GM18858 (cell line): ENCODE results near the gene MYL3.

ENCODE experiments used
- ATAC-seq: cut with Tn5 transposase; IDR thresholded peaks from one replicate; pipeline ENCODE4 v1.9.1; 2021; ENCODE audit not compliant: unreplicated experiment

MYL3 gene

GRCh38 chr3:46851364-46852333 lies 11.6 kb downstream of the MYL3 start:
- no peak for ATAC-seq

GRCh38 chr3:46850468-46850779 lies 12.8 kb downstream of the MYL3 start:
- no peak for ATAC-seq

DNA sequence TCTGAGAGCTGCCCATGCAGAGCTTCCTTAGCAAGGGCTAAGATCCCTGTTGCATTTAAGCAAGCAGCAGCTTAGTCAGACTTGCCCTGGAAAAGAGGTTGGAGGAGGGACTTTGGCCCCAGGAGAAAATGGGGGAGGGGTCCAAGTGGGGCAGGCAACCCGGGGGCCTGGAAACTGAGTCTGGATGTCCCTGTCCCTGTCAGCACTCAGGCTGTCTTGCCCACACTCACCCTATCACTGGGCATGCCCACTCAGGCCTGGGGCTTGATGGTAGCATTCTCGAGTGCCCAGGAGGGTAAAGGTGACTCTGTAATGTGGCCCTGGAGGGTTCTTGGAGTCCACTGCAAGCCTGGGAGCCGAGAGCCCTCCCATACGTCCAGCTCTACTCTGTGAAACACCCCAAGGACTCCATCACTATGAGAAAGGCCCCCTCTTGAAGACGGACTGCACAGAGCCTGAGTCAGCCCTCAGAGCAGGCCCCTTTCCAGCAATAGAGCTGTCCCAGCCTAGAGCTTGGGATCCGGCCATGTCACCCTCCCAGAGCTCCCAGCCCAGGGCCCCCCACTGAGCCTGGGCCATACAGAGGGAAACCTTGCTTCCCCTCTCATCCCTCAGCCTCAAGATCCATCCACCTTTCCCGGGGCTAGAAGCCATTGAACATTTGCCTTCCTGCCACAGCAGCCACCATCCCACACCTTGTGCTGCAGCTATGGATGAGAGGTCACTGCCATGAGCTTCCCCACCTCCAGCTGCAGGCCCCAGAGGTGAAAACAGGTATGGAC lies 13.4 kb downstream of the MYL3 start:
- no peak for ATAC-seq

DNA sequence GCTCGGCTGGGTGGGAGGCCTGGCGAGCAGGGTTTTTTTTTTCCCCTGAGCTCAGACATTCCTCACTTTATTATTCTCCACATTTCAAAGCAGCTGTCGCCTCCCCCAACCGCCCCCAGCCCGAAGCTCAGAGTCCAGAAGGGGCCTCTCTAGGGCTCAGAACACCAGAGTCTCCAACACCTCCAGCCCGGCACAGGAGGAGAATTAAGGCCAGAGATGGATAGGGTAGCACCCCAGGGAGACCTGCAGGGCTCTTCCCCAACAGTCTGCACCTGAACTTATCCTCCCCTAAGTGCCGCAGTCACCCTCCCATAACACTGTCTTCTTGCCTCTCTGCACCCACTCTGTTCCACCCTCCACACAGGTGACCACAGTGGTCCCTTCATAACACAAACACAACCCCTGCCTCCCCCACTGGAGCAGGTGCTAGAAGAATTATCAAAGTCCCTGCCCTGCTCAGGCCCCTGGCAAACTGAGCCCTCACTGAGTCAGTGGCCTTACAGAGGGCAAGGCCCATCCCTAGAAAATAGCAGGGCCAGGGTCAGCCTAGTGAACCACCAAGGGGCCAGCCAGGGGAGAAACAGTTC lies 14.1 kb downstream of the MYL3 start:
- no peak for ATAC-seq

DNA sequence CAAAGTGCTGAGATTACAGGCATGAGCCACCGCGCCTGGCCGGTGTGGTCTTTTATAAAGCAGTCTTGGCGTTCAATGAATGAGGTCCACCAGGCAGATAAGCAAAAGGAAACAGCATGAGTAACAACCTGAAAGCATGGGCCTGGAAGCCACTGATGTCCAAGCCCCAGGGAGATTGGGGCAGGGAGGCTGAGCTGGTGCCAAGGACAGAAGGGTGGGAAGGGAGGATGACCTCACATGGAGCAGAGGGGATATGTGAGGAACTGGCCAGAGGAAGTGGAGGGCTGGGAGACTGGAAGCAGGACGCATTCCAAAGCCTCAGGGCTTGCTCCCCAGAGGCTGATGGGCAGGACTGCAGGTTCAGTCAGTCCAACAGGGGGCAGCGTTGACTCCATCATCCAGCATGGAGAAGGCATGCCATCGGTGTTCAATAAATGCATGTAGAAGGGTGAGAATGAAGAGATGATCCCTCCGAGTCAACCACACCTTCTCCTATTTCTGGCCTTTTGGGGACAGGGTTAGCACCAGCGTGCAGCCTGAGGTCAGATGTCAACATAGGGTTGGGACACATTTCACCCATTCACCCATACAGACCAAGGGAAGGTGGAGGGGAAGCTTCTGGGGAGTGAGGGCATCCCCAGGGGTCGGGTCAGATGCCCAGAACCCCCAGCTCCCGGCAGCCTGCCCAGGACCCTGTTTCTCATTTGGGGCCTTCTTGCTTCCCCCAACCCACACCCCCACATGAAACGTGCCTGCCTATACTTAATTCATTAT lies 14.8 kb downstream of the MYL3 start:
- ATAC-seq = no peak

- ATAC-seq = no peak
These were observed 15.5 kb downstream of the MYL3 start for GRCh38 chr3:46847744-46848143.

- no peak for ATAC-seq
These were observed 16.4 kb downstream of the MYL3 start for GRCh38 chr3:46846624-46847542.

DNA sequence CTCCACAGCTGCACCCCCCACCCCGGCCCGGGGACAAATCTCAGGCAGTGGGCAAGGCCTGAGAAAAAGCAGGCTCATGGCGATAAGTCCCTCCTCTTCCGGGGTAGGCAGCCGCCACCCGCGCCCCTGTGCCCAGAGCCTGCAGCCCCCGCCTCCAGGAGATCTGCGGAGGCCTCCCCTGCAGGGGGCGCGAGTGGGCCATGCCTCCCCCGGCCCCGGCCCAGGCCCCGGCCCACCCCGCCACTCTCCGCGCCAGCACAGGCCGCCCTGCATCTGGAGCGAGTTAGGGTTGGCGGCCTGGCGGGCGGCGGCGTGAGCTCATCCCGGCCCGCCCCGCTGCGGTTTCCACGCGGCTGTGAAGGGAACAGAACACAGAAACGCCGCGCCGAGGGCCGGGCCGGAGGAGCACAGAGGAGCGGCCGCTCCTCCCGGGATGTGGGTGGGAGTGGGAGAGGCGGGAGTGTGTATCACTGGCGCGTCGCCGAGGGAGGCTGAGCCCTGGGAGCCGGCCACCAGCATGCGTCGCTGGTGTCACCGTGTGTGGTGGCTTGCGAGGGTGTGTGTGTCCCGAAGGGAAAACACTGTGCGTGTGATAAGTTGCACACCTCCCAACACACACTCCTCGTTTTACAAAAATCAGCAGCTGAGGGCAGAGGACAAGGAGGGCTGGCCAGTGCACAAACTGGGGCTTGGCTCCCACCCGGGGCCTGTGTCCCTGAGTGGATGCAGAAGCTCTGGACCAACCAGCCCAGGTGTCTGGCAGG lies 17.2 kb downstream of the MYL3 start:
- peak; percentile 63 for ATAC-seq

- no peak for ATAC-seq
These were observed 17.8 kb downstream of the MYL3 start for GRCh38 chr3:46845397-46845859.

DNA sequence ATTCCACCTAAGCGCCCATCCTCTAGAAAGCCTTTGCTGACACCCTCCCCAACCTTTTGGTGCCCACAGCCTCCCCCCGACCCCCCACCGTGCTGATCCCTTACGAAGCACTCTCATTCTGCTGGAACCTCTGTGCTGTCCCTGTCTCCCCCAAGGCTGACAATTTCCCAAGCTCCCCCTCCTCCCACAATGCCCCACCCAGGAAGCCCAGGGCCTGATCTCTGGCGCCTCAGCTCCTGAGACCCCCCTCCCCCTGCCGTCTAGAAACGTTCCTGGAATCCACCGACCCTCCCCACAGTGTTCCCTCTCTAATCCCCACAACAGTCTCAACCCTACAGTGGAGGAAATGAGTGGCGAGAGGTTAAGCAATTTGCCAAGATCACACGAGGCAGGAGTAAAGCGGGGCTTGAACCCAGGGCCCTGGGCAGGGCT lies 18.3 kb downstream of the MYL3 start:
- ATAC-seq = no peak

DNA sequence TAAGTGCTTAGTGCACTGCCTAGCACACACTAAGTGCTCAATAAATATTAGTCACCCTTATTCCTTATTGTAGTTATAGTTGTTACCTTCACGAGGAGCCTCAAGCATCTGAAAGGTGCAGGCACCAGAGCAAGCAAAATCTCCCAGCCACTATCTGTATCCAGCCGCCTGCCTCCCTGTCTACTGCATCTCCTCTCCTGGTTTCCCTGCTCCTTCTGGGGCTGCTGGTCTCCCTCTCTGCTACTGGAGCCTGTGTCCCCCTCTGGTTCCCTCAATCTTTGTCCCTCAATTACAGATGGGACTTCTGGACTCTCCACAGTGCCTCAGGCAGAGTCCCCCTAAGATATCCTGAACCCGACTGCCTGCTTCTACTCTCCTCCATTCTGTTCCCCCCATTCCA lies 18.8 kb downstream of the MYL3 start:
- no peak for ATAC-seq

GRCh38 chr3:46843508-46843907 lies 19.7 kb downstream of the MYL3 start:
- ATAC-seq = no peak

GRCh38 chr3:46840491-46840890 lies 22.8 kb downstream of the MYL3 start:
- no peak for ATAC-seq

DNA sequence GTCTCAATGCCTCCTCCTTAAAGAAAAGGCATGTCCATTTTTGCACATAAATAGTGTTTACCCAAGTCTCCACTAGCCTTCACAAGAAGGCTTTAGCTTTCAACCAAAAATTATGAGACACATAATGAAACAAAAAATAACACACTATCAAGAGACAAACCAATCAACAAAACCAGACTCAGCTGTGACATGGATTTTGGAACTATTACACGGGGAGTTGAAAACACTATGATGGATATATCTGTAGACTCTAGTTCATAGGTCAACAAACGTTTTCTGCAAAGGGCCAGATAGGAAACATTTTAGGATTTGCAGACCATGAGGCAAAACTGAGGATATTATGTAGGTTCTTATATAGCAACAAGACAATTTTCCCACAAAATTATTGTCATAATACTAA lies 24.9 kb downstream of the MYL3 start:
- no peak for ATAC-seq

- ATAC-seq = no peak
These were observed 27.8 kb downstream of the MYL3 start for GRCh38 chr3:46835491-46835890.

DNA sequence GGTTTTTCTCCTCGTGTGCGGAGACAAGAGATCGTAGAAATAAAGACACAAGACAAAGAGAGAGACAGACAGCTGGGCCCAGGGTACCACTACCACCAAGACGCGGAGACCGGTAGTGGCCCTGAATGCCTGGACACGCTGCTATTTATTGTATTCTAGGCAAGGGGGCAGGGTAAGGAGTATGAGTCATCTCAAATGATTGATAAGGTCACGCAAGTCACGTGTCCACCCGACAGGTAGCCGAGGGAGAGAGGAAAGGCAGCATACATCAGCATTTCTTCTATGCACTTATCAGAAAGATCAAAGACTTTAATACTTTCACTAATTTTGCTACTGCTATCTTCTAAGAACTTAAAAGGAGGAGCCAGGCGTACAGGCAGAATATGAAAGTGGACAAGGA lies 28.2 kb downstream of the MYL3 start:
- ATAC-seq = no peak

DNA sequence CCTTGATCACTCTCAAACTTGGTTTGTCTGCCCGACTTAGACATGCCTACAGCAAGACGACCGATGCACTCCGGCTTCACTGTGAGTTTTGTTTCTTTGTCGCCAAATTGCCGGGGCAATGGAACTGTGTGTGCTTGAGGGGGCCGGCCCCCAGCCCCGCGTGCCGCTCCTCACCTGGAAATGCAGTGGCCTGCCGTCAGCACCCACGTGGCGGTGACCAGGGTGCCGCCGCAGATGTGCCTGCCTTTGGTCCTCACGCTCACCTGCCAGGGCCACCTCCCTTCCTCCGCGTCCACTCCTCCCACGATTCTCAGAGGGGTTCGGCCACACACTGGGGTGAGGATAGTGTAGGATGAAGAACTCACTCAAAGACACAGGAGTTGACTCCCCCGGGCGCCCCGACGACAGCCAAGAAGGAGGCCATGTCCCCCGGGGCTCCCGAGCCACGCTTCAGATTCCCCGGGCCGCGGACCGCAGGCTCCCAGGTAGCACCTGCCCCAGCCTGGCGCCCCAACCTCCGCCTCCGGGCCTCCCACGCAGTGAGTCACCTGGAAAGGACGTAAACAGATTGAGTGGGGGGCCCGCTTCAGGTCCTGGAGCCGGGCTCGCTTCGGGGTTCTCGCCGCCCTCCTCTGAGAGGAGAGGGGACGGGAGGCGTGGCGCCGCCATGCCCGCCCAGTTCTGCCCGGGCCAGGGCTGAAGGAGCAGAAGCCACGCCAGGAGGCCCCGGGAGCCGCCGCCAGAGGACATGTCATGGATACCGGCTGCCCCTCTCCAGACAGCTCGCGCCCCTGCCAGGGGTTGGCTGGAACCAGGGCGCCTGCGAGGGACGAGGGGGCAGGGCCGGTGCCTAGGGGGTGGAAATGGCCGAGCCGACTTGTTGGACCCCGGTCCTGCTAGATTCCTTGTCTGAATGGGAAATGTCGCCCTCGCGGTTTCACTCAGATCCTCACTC lies 29.6 kb downstream of the MYL3 start:
- ATAC-seq = no peak

DNA sequence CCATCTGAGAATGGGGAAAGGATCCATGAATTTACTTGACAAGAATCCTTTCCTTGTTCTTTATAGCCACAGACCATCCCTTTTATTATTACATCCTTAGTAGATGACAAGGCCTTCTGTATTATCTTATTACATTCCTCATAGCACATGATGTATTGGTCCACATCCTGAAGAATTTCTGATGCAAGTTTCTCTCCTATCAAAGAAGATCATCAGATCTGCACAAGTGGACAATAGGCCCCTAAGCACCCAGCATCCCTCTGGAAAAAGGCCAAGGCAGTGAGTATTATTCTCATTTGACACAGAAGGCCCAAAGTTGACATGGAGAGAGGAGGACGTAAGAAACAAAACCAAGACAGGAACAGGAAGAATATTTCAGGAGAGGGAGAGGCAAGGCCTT lies 31.4 kb downstream of the MYL3 start:
- no peak for ATAC-seq
